CD4-positive, alpha-beta T cell treated with Interleukin-4 for 4 hours (primary cell): Measurements from ENCODE around the gene KIF23.

ENCODE experiments used
- DNase-seq: peaks from one replicate; pipeline ENCODE4 v3.0.0-alpha.2; 2020

The KIF23 gene

DNA sequence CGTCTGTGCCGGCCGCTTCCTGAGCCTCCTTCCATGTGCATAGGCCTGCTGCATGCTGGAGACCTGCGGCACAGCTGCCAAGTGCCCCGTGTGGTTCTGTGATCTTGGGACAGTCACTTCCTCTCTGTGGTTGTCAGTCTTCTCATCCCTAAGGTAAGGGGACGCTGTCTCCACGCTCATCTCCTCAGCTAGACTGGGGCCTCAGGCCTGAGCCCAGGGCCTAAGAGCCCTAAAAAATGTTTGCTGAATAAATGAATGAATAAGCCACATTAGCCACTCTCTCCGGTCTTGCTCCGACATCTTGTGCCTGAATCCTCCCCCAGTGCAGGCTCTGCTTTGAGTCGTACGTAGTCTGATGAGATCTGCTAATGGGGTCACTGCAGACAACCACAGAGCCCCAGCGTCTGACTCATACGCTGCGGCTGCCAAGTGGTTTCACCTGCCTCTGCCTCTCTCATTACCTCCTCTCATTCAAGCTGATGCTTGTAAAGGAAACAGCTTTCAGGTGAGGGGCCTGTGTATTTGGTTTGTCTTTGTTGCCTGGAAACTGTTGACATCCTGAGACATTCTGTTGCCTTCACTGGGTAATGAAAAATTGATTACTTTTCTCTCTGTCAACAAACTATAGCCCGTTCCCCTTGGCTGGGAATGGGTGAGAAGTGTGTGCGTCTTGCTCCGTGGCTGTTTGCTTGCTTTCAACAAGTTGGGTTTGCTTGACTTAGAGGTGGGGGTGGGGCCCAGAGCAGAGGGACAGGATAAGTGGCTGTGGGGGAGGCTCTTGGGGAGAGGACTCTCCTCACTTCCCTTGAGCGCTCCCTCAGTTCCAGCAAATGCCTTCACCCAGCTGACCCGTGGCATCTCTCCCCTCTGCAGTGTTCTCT lies 54.3 kb downstream of the KIF23 start:
- peak; percentile 97 for DNase-seq

DNA sequence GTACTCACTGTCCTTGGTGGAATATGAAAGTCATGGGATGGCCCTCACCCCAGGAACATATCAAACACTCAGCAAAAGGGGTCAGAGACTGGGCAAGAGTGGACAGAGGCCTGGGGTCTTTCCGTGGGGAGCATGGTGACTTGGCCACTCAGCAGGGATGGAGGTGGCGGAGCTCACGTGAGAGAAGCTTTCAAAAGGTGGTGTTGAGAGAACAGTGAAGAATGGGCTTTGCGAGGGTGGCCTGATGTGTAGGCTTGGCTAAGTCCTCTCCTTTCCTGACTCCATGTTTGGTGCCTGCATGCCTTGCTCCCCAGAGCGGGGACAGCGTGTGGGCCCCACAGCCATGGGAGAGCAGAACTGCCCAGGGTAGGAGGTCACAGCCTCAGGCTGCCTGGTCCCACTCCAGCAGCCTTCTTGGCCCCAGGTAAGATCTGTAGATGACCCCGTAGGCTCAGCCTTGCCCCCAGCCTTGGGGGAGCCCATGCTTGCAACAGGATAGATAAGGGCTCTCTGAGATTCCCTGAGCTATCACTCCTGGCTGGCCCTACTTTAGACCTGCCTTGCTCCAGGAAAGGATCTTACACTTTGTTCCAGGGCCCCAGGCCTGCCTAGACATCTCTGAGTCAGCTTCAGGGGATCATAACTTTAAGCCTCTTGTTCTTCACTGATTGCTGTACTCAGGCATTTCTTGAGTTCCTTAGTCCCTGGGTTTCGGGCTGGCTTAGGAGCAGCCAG lies 55.5 kb downstream of the KIF23 start:
- no peak for DNase-seq

DNA sequence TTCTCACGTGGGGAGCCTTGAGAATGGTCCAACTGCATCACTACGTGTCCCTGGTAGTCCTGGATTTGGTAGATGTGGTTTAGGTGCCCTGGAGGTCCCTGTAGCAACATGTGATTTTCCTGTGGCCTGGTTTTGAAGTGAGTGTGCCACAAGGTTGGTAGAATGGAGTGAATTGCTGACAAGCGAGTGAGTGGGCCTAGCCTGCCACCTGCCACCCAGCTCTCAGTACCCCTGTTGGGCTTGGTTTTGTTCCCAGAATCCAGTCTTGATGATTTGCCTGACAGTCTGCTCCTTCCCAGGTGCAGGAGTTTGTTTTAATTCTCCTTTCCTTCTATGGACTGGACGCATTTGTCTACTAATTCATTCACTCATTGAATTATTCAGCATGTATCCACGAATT lies 57.9 kb downstream of the KIF23 start:
- no peak for DNase-seq

DNA sequence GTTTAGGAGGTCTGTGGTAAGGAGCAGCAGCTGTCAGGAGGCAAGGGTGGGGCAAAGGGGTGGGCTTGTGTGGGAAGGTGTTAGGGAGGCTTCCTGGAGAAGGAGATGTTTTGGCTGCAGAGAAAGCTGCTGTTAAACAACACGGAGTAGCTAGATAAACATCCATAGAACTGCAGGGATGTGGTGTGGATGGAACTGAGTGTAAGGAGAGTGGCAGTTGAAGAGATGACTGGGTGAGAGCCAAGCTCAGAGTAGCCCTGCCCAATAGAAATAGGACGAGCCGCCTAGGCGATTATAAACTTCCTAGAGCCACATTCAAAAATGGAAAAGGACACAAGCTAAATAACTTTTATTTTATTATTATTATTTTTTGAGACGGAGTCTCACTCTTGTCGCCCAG lies 58.4 kb downstream of the KIF23 start:
- DNase-seq, result no peak

DNA sequence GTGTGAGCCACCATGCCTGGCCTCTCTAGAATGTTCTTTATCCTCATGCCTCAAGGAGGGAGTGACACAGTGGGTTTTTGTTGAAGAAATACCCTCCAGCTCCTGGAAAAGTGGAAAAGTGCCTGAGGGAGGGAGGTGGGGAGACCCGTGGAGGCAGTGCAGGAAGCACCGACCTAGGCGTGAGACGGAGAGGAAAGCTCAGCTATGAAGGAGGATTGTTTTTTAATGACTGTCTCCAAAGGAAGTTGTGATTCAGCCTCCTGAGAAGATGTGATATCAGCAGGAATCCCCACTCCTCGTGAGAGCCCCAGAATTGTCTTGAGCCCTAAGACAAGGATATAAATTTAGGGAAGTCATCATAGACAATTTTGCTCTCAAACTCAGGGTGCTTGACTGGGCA lies 60.1 kb downstream of the KIF23 start:
- no peak for DNase-seq

DNA sequence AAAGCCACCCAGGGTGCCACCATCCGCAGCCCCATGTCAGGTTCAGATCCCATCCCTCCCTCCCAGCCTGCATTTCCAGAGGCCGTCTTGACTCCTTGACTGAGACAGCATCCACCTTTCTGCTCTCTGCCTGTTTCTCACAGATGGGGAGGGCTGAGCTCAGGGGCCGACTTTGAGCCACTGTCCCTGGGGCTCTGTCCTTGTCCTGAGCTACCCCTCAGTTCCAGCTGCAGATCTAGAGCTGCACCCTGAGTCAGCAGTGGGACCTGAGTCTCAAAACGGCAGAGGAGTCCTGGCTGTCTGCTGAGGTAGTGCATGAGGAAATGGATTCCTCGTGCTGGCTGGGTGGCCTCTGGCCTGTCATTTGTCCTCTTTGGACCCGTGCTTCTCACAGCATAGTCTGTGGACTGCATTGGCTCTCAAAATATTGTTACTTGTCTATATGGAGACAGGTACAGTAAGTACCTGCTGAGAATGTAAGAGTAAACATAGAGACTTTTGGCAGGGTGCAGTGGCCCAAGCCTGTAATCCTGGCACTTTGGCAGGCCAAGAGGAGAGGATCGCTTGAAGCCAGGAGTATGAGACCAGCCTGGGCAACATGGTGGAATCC lies 60.8 kb downstream of the KIF23 start:
- DNase-seq, result no peak

DNA sequence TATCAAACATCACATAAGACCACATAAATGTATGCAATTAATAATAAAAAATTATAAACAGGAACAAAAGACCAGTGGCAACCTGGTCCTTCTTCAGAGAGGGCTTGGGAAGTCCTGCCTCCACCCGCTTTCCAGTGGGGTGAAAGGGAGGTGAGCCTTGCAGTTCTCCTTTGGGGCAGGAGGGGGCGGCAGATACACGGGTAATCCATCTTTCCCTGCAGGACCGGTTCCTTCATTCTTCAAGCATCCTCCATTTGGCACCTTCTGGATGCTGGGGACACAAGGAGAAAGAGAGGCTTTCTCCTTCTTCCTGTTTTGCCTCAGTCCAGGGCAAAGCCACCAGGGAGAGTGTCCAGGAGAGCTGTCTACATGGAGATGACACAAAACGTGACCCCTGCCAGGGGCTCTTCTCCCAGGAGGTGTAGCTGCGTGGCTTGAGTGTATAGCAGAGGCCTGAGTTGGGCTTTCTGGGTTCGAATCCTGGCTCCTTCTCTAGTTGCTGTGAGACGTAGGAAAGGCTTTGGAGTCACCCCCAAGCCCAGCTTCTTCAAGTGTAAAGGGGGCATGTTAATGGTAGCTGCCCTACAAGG lies 61.7 kb downstream of the KIF23 start:
- peak; percentile 67 for DNase-seq

DNA sequence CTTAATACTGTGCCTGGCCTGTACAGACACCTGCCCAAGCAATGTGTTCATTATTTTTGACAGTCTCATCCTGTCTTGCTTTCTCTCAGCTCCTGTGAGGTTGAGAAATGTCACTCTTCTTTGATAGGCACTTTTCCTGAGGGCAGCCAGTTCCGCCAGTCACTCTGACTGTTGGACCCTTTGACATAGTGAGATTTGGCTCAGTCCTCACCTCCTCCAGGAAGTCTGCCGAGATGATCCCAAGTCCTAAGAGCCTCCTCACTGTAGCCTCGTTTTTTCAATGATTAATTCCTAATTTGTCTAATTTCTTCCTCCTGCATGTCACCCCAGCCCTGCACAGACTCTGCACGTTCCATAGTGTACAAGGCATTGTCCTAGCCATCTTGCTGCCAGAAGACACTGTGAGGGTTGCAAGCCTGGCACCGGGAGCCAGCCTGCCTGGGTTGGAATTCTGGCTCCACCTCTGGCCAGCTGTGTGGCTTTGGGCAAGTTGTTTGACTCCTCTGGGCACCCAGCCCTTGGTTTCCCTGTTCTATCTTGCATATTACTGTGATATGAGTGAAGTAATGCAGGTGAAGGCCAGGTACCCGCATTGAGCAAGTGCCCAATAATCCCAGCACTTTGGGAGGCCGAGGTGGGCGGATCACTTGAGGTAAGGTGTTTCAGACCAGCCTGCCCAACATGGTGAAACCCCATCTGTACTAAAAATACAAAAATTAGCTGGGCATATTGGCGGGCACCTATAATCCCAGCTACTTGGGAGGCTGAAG lies 62.7 kb downstream of the KIF23 start:
- no peak for DNase-seq

DNA sequence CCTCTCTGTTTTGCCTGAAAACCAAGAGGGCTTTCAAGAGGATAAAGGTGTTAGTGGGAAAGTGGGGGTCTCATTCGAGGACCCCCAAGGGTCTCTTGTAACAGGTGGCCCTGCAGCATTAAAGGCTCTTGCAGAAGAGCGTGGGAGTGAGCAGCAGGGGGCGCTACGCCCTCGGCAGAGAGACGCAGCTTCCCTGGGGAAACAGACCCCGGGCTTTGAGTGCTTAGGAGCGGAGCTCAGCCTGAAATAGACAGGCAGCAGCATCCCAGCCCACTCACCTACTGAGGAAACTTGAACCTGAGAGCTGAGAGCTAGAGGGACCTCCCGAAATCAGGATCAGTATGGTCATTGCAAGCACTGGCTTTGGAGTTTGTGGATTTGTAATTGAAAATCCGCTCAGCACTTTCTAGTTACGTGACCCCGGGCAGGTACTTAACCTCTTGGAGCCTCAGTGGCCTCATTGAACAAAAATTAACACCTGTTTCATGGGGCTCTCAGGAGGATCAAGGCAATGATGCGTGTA lies 64.2 kb downstream of the KIF23 start:
- DNase-seq, result peak; percentile 17

DNA sequence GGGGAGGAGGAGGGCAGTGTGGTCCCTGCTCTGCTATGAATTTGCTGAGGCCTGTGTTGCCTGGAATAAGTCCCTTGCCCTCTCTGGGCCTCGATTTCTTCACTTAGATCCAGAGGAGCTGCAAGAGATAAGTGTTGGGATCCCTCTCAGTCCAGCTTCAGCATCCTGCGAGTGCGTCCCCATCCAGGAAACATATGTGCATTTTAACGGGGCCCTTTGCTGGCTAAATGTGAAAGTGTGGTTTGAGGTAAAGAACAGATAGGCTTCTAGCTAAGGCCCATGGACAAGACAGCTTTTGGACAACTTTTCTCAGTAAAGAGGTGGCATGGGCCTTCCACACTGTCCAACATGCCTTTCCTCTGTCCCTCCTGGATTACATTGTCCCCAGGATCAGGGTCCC lies 64.9 kb downstream of the KIF23 start:
- DNase-seq, result no peak

DNA sequence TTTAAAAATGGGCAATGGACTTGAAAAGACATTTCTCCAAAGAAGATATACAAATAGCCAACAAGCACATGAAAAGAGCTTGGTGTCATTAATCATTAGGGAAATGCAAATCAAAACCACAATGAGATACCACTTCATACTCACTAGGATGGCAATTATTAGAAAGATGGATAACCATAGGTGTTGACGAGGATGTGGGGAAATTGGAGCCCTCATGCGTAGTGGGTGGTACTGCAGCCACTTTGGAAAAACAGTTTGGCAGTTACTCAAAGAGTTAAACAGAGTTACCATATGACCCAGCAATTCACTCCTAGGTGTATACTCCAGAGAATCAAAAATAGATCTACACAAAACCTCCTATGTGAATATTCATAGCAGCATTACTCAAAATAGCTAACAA lies 65.8 kb downstream of the KIF23 start:
- no peak for DNase-seq

DNA sequence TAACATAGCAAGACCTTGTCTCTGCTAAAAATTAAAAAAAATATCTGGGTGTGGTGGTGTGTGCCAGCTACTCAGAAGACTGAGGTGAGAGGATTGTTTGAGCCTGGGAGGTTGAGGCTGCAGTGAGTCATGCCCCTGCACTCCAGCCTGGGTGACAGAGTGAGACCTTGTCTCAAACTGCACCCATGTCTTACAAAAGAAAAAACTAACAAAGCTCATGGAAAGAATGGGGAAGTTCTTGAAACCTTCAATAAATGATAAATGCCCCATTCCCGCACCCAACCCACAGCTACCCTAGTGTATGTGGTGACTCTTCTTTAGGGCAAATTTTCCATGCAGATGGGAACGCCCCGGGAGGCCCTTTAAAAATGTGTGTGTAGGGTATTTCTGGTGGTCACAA lies 66.8 kb downstream of the KIF23 start:
- peak; percentile 8 for DNase-seq

DNA sequence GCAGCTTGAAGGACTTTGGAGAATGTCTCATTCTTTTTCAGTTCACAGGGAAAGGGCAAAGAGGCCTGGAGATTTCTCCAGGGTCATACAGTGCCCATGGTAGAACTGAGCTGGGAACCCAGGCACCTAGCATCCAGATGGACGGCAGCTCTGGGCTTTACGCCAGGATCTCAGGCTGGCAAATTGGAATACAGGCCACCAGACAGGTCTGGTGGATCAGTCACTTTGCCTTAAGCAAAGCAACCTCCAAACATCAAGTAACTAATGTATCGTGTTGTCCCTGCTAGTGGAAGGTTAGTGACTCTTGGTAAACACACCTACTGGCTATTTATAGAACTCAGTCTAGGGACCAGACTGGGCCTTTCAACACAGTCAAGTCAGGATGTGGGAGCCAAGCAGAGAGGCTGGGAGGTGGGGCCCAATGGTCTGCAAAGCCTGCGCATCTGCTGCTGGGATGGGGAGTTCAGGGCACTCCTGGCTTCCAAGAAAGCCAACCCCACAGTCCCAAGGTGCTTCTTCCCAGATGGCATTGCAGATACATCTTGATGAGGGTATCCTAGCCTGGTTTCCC lies 68.6 kb downstream of the KIF23 start:
- DNase-seq, result no peak

DNA sequence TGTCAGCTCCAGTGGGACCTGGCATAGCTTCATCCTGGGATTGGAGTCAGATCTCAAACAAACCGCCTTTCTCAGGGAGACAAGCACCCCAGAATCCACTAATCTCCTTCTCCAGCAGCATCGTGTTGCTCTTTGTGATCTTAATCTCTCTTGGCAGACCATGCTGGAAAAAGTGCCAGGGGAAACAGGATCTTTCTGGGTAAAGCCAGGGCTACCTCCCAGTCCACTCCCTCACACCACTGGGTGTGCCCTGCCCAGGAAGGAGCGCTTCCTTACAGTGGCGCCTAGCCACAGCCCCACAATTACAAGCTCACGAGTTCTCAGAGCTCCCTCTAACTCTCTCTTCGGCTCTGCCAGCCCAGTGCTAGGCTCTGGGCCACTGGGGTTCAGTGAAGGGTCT lies 70.7 kb downstream of the KIF23 start:
- no peak for DNase-seq

DNA sequence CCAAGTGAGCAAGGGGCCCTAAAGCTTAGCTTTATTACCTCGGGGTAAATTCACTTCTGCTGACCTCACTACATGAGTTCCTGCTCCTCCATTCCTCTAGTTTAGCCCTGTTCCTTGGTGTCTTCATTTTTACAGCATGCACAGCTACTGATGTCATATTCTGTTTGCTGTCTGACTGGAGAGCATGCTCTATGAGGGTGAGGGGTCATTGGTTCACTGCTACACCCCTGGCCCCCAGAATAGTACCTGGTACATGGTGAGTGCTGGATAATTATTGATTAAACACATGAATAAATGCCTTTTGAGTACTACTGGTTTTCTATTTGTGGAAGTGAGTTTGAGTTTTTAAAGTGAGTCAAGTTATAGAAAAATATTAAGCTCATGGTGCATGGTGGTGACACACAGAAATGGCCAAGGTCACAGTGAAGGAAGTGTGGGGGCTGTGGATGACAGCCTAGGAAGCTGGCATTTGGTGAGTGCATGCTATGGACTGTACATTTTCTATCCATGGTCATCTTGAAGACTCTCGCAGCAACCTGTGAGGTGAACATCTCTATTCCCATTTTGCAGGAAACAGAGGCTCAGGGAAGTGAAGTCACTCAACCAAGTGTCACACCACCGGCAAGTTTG lies 72.4 kb downstream of the KIF23 start:
- DNase-seq, result no peak

DNA sequence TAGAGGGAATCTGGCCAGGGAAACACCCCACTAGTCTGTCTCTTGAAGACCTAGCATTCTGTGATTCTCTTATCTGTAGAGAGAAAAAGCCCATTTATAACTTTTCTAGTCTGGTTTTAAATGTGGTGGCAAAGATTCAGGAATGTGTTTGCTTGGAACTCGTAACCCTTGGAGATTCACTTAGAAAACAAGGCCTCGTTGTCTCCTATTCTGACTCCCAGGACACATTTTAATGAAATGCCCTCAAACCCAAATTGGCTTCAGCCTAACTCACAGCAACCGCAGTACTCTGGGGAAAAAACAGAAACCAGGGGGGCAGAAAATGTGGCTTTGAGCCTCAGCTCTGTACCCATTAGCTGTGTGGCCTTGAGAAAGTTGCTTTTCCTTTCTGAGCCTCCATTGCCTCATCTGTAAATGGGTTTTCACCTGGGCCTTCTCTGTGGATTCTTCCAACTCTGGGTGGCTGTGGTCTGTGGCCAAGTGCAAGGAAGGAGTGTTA lies 75.0 kb downstream of the KIF23 start:
- DNase-seq, result no peak

DNA sequence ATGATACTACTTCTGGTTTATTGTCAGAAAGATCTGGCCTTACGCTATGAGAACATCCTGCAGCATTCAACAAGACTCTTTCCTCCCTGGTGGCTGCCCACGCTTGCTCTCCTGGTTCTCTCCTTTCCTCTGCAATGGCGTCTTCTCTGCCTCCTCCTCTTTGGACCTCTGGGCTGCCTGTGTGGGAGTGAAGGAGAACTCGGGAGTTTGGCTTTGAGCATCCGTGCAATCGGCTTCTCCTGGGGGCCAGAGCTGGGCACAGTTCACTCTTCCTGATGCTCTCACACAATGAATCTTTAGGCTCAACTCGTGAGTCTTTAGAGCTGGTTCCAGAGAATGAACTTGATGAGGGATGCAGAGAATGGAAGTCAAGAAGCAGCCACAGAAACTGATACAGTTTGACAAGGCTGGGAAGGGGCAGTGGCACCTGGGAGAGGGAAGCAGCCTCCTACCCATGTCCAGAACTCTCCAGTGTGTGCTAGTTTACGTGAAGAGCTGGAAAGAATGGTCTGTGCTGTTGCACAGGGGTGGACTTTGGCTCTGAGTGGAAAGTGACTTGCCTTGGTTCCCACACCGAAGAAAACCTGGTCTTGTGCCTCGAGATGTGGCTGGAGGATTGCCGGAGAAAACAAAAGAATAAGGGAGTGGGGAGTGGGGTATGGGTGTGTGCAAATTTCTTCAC lies 76.3 kb downstream of the KIF23 start:
- DNase-seq, result no peak

DNA sequence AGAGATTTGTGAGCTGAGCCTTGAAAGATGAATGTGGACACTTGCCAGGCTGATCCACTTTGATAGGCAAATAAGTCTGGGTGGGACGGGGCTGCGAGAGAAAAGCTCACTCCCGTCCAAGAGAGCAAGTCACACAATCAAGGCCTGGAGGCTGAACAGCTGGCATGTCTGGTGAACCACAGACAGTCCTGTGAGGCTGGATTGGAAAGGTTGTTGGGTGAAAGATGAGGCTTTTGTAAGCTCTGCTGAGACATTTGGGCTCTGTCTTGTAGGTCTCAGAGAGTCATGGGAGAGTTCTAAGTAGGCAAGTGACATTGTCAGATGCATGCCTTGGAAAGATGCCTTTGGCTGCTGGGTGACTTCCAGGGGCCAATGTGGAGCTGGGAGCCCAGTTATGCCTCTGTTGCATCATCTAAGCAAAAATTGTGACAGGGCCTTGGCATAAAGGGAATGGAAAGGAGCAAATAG lies 76.9 kb downstream of the KIF23 start:
- DNase-seq, result no peak

DNA sequence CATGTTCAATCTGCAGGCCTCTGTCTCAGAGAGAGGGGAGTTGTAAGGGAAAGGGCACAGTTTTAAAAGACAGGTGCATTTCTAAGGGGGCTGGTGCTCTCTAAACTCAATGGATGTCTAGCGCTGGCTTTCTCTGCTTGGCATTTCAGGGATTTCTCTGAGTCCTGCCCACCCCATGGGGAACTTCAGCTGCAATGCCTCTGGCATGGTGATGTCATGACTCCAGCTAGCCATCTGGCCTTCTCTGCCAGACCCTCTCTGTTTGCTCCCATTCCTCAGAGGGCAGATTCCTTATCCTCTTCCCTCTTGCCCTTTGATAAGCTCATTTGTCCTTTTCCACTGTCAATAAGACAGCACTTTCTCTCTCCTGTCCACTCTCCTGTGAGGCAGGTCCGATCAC lies 79.3 kb downstream of the KIF23 start:
- DNase-seq, result no peak

DNA sequence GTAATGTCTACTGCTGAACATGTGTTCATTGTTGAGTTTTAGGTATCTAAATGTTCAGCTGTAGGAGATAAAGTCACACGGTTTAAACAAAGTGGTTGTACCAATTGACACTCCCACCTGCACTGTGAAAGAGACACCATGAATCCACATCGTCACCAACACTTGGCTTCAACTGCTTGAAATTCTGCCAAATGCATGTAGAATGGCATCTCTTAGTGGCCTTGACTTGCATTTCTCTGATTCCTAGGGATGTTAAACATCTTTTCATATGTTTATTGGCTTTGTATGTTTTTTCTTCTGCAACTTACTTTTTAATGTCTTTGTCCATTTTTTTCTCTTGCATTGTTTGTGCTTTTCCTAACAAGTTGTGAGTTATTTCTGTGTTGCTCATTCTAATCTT lies 81.9 kb downstream of the KIF23 start:
- no peak for DNase-seq

DNA sequence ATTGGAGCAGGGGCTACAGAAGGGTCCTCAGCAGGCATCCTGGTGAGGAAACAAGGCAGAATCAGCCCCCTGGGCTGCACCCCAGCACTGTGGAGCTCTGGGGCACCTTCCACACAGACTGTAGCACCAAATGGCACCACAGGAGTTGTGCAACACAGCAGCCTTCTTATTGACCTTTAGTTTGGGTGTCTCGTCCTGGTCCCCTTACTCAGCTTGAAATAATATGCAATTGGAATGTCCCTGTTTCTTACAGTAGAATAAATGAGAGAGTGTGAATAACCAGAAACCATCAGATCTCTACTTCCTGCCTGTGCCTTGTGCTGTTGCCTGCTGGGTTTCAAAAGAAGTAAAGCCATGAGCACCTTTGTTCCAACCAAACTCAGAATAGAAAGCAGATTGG lies 82.9 kb downstream of the KIF23 start:
- DNase-seq, result no peak
